ENCODE measurements around the gene SGSM1. TPM values are rescaled to one million over a fixed set of nuclear protein-coding genes. Genes with fewer than 3 reads are reported as not detected.

Gene SGSM1
- polyA plus RNA-seq, 1 of the 3 experiments (the other 2 are of a cell fraction) = 0.15 TPM

DNA sequence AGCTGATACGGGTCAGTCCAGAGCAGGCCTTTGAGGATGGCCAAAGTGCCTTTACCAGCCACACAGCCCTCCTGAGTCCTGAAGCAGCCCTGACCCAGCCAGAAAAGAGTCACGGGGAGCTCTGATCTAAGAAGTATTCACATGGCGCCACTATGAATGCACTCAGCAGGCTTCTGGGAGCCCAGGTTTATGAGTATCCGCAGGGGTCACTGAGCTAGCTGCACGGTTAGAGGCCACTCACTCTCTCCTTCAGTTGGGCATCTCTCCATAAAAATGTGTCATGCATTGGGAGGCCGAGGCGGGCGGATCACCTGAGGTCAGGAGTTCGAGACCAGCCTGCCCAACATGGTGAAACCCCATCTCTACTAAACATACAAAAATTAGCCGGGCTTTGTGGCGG is 156.8 kb downstream of the SGSM1 start:
- ChIA-PET POLR2A (no interaction called here), CTCF (interaction anchor here (1.2 to 4.1 kb wide), 2 partner anchors 25 to 86 kb away, joined by 4 to 22 read pairs; no protein-coding TSS in a partner anchor)
- H3K4me2 ChIP-seq = no peak overlapping the region
- WGBS (ENCODE audit: low lambda C conversion rate) = 96% methylated on average over 11 of the region's 11 CpGs
- H3F3A ChIP-seq (replicated peaks; ENCODE audit: insufficient read depth) = peaks cover 9% of the 10 kb centered on the region
- no peaks in the 10 kb centered on the region for H3K36me3 ChIP-seq (replicated peaks in 1 of 2; ENCODE audit: control insufficient read depth in 1 of 2, insufficient read depth in 2 of 2, low read length in 1 of 2)
- H3K9me2 ChIP-seq = no peaks in the 10 kb centered on the region
- H3K9me3 ChIP-seq = no peaks in the 10 kb centered on the region
- H3K4me3 ChIP-seq (ENCODE audit: low read depth in 2 of 2, low read length in 1 of 2) = no peak overlapping the region
- no peak overlapping the region for H2AFZ ChIP-seq (ENCODE audit: low read depth)
- no peak for DNase-seq
- peaks cover under 1 to 5% of the 10 kb centered on the region in 2 experiments; a peak in 1 of 4 replicates for H3K4me1 ChIP-seq (ENCODE audit: control insufficient read depth in 1 of 2, insufficient read depth in 2 of 2, low read depth in 1 of 2, low read length in 1 of 2)
- H3K27ac ChIP-seq (ENCODE audit: low read depth in 2 of 2, low read length in 1 of 2) = no peak overlapping the region
- H3K79me2 ChIP-seq (ENCODE audit: insufficient read depth) = peaks cover 67% of the 10 kb centered on the region
- H3K9ac ChIP-seq = no peak overlapping the region
- H4K20me1 ChIP-seq (ENCODE audit: insufficient read depth) = no peaks in the 10 kb centered on the region
- no peaks in the 10 kb centered on the region for H3K27me3 ChIP-seq (ENCODE audit: insufficient read depth)
- TF ChIP-seq SMC3 (IDR thresholded peaks at IDR 0.05; ENCODE audit: low read depth, low read length) (no peak), FOXJ3 (CRISPR knock-in tag; IDR thresholded peaks at IDR 0.05) (no peak), TEAD4 (IDR thresholded peaks at IDR 0.05; ENCODE audit: borderline replicate concordance, insufficient read depth) (no peak), GABPA (IDR thresholded peaks at IDR 0.05; ENCODE audit: low read depth) (no peak), ZBTB33 (IDR thresholded peaks at IDR 0.05; ENCODE audit: borderline replicate concordance, low read depth) (no peak), TCF12 (IDR thresholded peaks at IDR 0.05) (no peak), TAF1 (IDR thresholded peaks at IDR 0.05; ENCODE audit: borderline replicate concordance, low read depth, low read length) (no peak), RAD21 (IDR thresholded peaks at IDR 0.05; ENCODE audit: low read length) (no peak), RFX5 (IDR thresholded peaks at IDR 0.05; ENCODE audit: low read length) (no peak), RCOR1 (IDR thresholded peaks at IDR 0.05; ENCODE audit: low read length) (no peak), EP300 (IDR thresholded peaks at IDR 0.05; ENCODE audit: borderline replicate concordance in 1 of 2, low read depth in 1 of 2, low read length in 1 of 2) (no peak), FOXM1 (IDR thresholded peaks at IDR 0.05; ENCODE audit: low read depth) (no peak), EZH2phosphoT487 (IDR thresholded peaks at IDR 0.05; ENCODE audit: borderline replicate concordance, low read depth) (no peak), GATA2 (CRISPR knock-in tag; IDR thresholded peaks at IDR 0.05) (no peak), CHD2 (IDR thresholded peaks at IDR 0.05; ENCODE audit: low read length, partially characterized antibody) (no peak), MEF2A (IDR thresholded peaks at IDR 0.05; ENCODE audit: borderline replicate concordance, low read depth) (no peak)

DNA sequence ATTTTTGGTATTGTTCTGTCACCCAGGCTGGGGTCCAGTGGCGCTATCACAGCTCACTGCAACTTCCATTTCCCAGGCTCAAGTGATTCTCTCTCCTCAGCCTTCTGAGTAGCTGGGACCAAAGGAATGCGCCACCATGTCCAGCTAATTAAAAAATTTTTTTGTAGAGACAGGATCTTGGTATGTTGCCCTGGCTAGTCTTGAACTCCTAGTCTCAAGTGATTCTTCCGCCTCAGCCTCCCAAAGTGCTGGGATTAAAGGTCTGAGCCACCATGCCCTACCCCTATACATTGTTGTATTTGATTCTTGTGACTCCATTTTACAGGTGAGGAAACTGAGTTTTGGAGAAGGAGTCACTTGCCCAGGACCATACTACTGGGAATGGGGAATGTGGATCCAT is 158.4 kb downstream of the SGSM1 start:
- TF ChIP-seq MEF2A (IDR thresholded peaks at IDR 0.05; ENCODE audit: borderline replicate concordance, low read depth) = no peak
- no peak for TF ChIP-seq EP300 (IDR thresholded peaks at IDR 0.05; ENCODE audit: borderline replicate concordance in 1 of 2, low read depth in 1 of 2, low read length in 1 of 2)
- no peak for TF ChIP-seq GABPA (IDR thresholded peaks at IDR 0.05; ENCODE audit: low read depth)
- no peak for TF ChIP-seq RXRA (IDR thresholded peaks at IDR 0.05; ENCODE audit: borderline replicate concordance, low read depth)
- TF ChIP-seq NFIC (IDR thresholded peaks at IDR 0.05; ENCODE audit: borderline replicate concordance) = no peak
- TF ChIP-seq GATA2 (CRISPR knock-in tag; IDR thresholded peaks at IDR 0.05) = no peak
- no peak for TF ChIP-seq ELF1 (IDR thresholded peaks at IDR 0.05)
- no peak for TF ChIP-seq TEAD4 (IDR thresholded peaks at IDR 0.05; ENCODE audit: borderline replicate concordance, insufficient read depth)
- no peak for TF ChIP-seq POLR2AphosphoS5 (IDR thresholded peaks at IDR 0.05; ENCODE audit: low read depth, low read length)
- TF ChIP-seq SIN3A (IDR thresholded peaks at IDR 0.05; ENCODE audit: borderline replicate concordance, low read depth, low read length) = no peak
- TF ChIP-seq EZH2phosphoT487 (IDR thresholded peaks at IDR 0.05; ENCODE audit: borderline replicate concordance, low read depth) = no peak
- no peak for TF ChIP-seq CHD2 (IDR thresholded peaks at IDR 0.05; ENCODE audit: low read length, partially characterized antibody)
- no peak for TF ChIP-seq FOXJ3 (CRISPR knock-in tag; IDR thresholded peaks at IDR 0.05)
- no peak for TF ChIP-seq YY1 (IDR thresholded peaks at IDR 0.05; ENCODE audit: low read depth)
- no peak for TF ChIP-seq IRF3 (IDR thresholded peaks at IDR 0.05; ENCODE audit: low read depth, low read length)
- Histone ChIP-seq H3F3A (replicated peaks; ENCODE audit: insufficient read depth) (peaks cover 22% of the 10 kb centered on the region), H4K20me1 (ENCODE audit: insufficient read depth) (no peaks in the 10 kb centered on the region), H3K9me3 (no peaks in the 10 kb centered on the region), H3K4me1 (ENCODE audit: control insufficient read depth in 1 of 2, insufficient read depth in 2 of 2, low read depth in 1 of 2, low read length in 1 of 2) (peaks cover 16 to 17% of the 10 kb centered on the region in 2 experiments; a peak in 3 of 4 replicates), H3K36me3 (replicated peaks in 1 of 2; ENCODE audit: control insufficient read depth in 1 of 2, insufficient read depth in 2 of 2, low read length in 1 of 2) (no peaks in the 10 kb centered on the region), H3K27ac (ENCODE audit: low read depth in 2 of 2, low read length in 1 of 2) (no peak overlapping the region), H3K9ac (no peak overlapping the region), H3K4me2 (no peak overlapping the region), H3K27me3 (ENCODE audit: insufficient read depth) (no peaks in the 10 kb centered on the region), H2AFZ (ENCODE audit: low read depth) (no peak overlapping the region), H3K9me2 (no peaks in the 10 kb centered on the region), H3K4me3 (ENCODE audit: low read depth in 2 of 2, low read length in 1 of 2) (no peak overlapping the region), H3K79me2 (ENCODE audit: insufficient read depth) (peaks cover 58% of the 10 kb centered on the region)
- POLR2A ChIA-PET = no interaction called here
- CTCF ChIA-PET = interaction anchor here (1.1 kb wide), 1 partner anchor 85 kb away, joined by 3 read pairs; no protein-coding TSS in a partner anchor
- no peak for DNase-seq
- WGBS (ENCODE audit: low lambda C conversion rate) = 96% methylated on average over 3 of the region's 3 CpGs

Measured in SK-N-SH (cell line).